ENCODE results near the gene ZNF253. TPM values are rescaled to one million over a fixed set of nuclear protein-coding genes. Genes with fewer than 3 reads are reported as not detected.
A peak's percentile ranks its signal among the peaks of the same experiment; 100 is the strongest.
"Not testable (repeated sequence)": the region's sequence is repeated elsewhere in the genome, so short reads cannot be mapped to it uniquely, and the experiment has no call there.

ZNF253 gene
- total RNA-seq, 4 donors from 2014 or later: 9.0 to 19.0 (median 10.7) TPM

DNA sequence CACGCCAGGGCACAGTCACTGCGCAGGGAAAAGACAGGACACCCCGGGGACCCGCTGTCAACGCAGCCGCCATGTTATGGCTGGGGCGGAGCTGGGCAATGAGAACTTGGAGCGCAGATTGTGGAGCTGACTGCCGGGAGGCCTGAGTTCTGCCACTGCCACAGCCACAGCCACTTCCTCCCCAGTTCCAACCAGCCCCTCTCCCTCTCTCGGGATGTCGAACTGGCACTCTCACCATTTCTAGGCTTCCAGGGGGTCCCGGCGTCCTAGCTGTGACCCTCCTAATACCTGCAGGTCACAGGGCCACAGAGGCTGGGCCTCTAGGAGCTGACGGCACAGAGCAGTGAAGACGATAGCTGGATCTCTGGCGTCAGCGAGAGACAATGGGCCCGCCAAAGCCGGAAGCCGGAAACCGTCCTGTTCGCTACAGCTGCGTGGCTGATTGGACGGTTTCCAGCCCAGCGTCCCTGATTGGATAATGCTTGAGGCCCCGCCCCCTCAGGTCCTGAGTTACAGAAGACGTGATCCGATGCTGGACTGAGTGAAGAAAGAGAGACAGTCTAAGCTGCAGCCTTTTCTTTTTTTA, 44.2 kb upstream of the ZNF253 start, which contains the start of gene ZNF506:
Gene ZNF506 (minus strand): TSS at position 385 of the 586 bp plus-strand sequence. CDS start 147 bp downstream, at position 238.
- H3K36me3 ChIP-seq: peaks cover 0 to 22% (median 0%) of the 10 kb centered on the region in 3 donors
- peaks cover 0 to 3% (median 2%) of the 10 kb centered on the region in 4 donors for H3K9me3 ChIP-seq
- H3K27me3 ChIP-seq: no peaks in the 10 kb centered on the region
- DNase-seq (ENCODE audit: low spot score in 2 of 2): peak; percentile 100
- H3K27ac ChIP-seq: peak within 1 kb of the TSS; percentile 83 to 95 (median 92)
- peaks cover 0 to 34% (median 3%) of the 10 kb centered on the region in 4 donors for H3K4me1 ChIP-seq
- peak; percentile 71 to 90 for TF ChIP-seq POLR2A (IDR thresholded peaks at IDR 0.05)
- TF ChIP-seq EP300 (IDR thresholded peaks at IDR 0.05): peak; percentile 73 to 96
- TF ChIP-seq, protein P1, sequence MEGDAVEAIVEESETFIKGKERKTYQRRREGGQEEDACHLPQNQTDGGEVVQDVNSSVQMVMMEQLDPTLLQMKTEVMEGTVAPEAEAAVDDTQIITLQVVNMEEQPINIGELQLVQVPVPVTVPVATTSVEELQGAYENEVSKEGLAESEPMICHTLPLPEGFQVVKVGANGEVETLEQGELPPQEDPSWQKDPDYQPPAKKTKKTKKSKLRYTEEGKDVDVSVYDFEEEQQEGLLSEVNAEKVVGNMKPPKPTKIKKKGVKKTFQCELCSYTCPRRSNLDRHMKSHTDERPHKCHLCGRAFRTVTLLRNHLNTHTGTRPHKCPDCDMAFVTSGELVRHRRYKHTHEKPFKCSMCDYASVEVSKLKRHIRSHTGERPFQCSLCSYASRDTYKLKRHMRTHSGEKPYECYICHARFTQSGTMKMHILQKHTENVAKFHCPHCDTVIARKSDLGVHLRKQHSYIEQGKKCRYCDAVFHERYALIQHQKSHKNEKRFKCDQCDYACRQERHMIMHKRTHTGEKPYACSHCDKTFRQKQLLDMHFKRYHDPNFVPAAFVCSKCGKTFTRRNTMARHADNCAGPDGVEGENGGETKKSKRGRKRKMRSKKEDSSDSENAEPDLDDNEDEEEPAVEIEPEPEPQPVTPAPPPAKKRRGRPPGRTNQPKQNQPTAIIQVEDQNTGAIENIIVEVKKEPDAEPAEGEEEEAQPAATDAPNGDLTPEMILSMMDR (IDR thresholded peaks at IDR 0.05): peak in 1 of 5 experiments; percentile 23
- H3K4me3 ChIP-seq: peak within 1 kb of the TSS; percentile 54 to 88 (median 75)
- 0 to 1% methylated on average over 16 to 28 of the region's 28 CpGs for WGBS, 2 donors

DNA sequence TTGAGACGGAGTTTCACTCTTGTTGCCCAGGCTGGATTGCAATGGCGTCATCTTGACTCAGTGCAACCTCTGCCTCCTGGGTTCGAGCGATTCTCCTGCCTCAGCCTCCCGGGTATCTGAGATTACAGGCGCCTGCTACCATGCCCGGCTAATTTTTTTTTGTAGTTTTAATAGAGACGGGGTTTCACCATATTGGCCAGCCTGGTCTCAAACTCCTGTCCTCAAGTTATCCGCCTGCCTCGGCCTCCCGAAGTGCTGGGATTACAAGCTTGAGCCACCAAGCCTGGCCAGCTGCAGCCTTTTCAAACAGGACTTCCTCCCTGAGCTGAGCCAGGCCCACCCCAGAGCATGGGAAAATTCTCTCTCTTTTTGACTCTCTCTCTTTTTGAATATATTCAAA, 43.7 kb upstream of the ZNF253 start:
- 3 to 6% methylated on average over 11 of the region's 11 CpGs for WGBS, 2 donors
- peak overlapping the region; percentile 54 to 88 (median 75) for H3K4me3 ChIP-seq

DNA sequence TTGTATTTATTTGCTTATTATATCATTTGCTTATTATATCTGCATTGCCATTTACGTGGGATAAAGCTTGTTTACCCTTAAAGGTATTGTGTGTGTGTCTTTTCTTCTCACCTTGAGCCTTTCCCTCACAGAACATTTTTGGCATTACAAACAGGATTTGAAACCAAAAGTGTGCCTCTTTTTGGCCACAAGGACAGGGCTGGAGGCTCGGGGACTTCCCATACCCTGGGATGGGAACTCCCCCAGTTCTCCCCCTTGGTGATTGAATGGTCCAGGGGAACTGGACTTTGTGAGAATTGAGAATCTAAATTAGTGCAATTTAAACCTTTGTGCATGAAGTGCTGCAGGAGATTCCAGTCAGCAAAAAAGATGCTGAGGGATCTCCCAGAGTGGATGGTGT, 41.8 kb upstream of the ZNF253 start:
- Histone ChIP-seq H3K36me3 (peaks cover 0 to 14% (median 0%) of the 10 kb centered on the region in 3 donors), H3K27me3 (no peaks in the 10 kb centered on the region), H3K4me1 (peaks cover 0 to 22% (median 3%) of the 10 kb centered on the region in 4 donors), H3K4me3 (no peak overlapping the region), H3K9me3 (peaks cover 0 to 16% (median 6%) of the 10 kb centered on the region in 4 donors), H3K27ac (no peak overlapping the region)
- 71 to 84% methylated on average over 2 of the region's 2 CpGs for WGBS, 2 donors
- no peak for DNase-seq (ENCODE audit: low spot score in 2 of 2)
- TF ChIP-seq, protein P1 (IDR thresholded peaks at IDR 0.05): no peak
- TF ChIP-seq EP300 (IDR thresholded peaks at IDR 0.05): no peak

More for the DNA sequence above, 43.7 kb upstream of the ZNF253 start:
- peak overlapping the region; percentile 83 to 95 (median 89) for H3K27ac ChIP-seq
- H3K36me3 ChIP-seq: peaks cover 0 to 22% (median 0%) of the 10 kb centered on the region in 3 donors
- not testable (repeated sequence) for DNase-seq (ENCODE audit: low spot score in 2 of 2); H3K27me3 ChIP-seq; H3K9me3 ChIP-seq
- peaks cover 0 to 34% (median 3%) of the 10 kb centered on the region in 4 donors for H3K4me1 ChIP-seq

DNA sequence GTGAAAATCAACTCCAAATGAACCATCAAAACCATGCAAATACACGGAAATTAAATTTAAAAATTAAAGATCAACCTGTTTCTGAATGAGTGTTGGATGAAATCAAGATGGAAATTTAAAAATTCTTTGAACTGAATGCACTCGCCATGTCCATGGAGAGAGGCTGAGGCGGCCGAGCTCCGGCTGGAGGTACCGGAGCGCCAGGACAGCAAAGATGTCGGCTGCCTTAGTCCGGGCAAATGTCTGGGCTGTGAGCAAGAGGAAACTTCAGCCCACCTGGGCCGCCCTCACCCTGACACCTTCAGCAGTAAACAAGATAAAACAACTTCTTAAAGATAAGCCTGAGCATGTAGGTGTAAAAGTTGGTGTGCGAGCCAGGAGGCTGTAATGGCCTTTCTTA, 38.8 kb upstream of the ZNF253 start:
- H3K9me3 ChIP-seq: peaks cover 0 to 45% (median 17%) of the 10 kb centered on the region in 4 donors
- H3K27ac ChIP-seq: no peak overlapping the region
- peaks cover 0 to 4% (median 0%) of the 10 kb centered on the region in 4 donors for H3K4me1 ChIP-seq
- TF ChIP-seq, protein P1 (IDR thresholded peaks at IDR 0.05): no peak
- no peak for TF ChIP-seq EP300 (IDR thresholded peaks at IDR 0.05)
- TF ChIP-seq POLR2A (IDR thresholded peaks at IDR 0.05): no peak
- no peak for DNase-seq (ENCODE audit: low spot score in 2 of 2)
- H3K27me3 ChIP-seq: no peaks in the 10 kb centered on the region
- WGBS, 2 donors: 89 to 90% methylated on average over 11 of the region's 11 CpGs
- H3K36me3 ChIP-seq: no peaks in the 10 kb centered on the region
- H3K4me3 ChIP-seq: no peak overlapping the region

DNA sequence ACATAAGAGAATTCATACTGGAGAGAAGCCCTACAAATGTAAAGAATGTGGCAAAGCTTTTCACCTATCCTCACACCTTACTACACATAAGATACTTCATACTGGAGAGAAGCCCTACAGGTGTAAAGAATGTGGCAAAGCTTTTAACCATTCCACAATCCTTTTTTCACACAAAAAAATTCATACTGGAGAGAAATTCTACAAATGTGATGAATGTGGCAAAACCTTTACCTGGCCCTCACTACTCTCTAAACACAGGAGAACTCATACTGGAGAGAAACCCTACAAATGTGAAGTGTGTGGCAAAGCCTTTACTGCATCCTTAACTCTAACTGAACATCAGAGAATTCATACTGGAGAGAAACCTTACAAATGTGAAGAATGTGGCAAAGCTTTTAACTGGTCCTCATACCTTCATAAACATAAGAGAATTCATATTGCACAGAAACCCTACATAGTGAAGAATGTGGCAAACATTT, 30.1 kb upstream of the ZNF253 start:
- no peaks in the 10 kb centered on the region for H3K4me1 ChIP-seq
- H3K4me3 ChIP-seq: no peak overlapping the region
- H3K27ac ChIP-seq: no peak overlapping the region
- H3K36me3 ChIP-seq: no peaks in the 10 kb centered on the region
- TF ChIP-seq POLR2A (IDR thresholded peaks at IDR 0.05) (no peak), EP300 (IDR thresholded peaks at IDR 0.05) (no peak)
- TF ChIP-seq, protein P1 (IDR thresholded peaks at IDR 0.05): no peak
- peaks cover 0 to 96% (median 40%) of the 10 kb centered on the region in 4 donors for H3K9me3 ChIP-seq
- no peak for DNase-seq (ENCODE audit: low spot score in 2 of 2)
- H3K27me3 ChIP-seq: no peaks in the 10 kb centered on the region

Measured in tibial nerve (tissue), 4 donors.